BLaER1 (cell line): Measurements from ENCODE around the gene OR12D3.

Experiments used
- H3K27ac ChIP-seq: shearing (Covaris generic); formaldehyde crosslinking; 2 replicates; pipeline ENCODE4 v1.8.1; 2022
- H3K27me3 ChIP-seq: shearing (Covaris generic); formaldehyde crosslinking; 2 replicates; pipeline ENCODE4 v1.8.1; 2022
- H3K36me3 ChIP-seq: shearing (Covaris generic); formaldehyde crosslinking; 2 replicates; pipeline ENCODE4 v1.8.1; 2022
- H3K4me1 ChIP-seq: shearing (Covaris generic); formaldehyde crosslinking; 2 replicates; pipeline ENCODE4 v1.8.1; 2022
- H3K4me2 ChIP-seq: shearing (Covaris generic); formaldehyde crosslinking; 2 replicates; pipeline ENCODE4 v1.8.1; 2022
- H3K4me3 ChIP-seq: shearing (Covaris generic); formaldehyde crosslinking; 2 replicates; pipeline ENCODE4 v1.8.1; 2022
- H3K9ac ChIP-seq: shearing (Covaris generic); formaldehyde crosslinking; 2 replicates; pipeline ENCODE4 v1.8.1; 2022
- H3K9me3 ChIP-seq: shearing (Covaris generic); formaldehyde crosslinking; 2 replicates; pipeline ENCODE4 v1.8.1; 2022
- H4K20me1 ChIP-seq: shearing (Covaris generic); formaldehyde crosslinking; 2 replicates; pipeline ENCODE4 v1.8.1; 2022
- Cebpa-rat ChIP-seq: shearing (Covaris generic); IDR thresholded peaks from 2 replicates; pipeline ENCODE4 v1.8.1; 2022

OR12D3 gene

GRCh38 chr6:29375191-29375590, at the start of gene OR12D3:
TSS of gene OR12D3 (minus strand) at chr6:29375291. CDS start at chr6:29375287, 4 bp downstream.
- Histone ChIP-seq H3K9me3 (no peaks in the 10 kb centered on the region), H3K9ac (no peak within 1 kb of the TSS), H3K27ac (no peak within 1 kb of the TSS), H3K4me2 (no peak within 1 kb of the TSS), H3K4me1 (no peaks in the 10 kb centered on the region), H3K36me3 (no peaks in the 10 kb centered on the region), H4K20me1 (no peaks in the 10 kb centered on the region), H3K27me3 (no peaks in the 10 kb centered on the region), H3K4me3 (no peak within 1 kb of the TSS)
- no peak for TF ChIP-seq Cebpa-rat

- H4K20me1 ChIP-seq = no peaks in the 10 kb centered on the region
- H3K4me1 ChIP-seq = no peaks in the 10 kb centered on the region
- H3K9me3 ChIP-seq = no peaks in the 10 kb centered on the region
- H3K27me3 ChIP-seq = no peaks in the 10 kb centered on the region
- H3K4me3 ChIP-seq = no peak overlapping the region
- H3K27ac ChIP-seq = no peak overlapping the region
- H3K9ac ChIP-seq = no peak overlapping the region
- no peaks in the 10 kb centered on the region for H3K36me3 ChIP-seq
- no peak for TF ChIP-seq Cebpa-rat
- H3K4me2 ChIP-seq = no peak overlapping the region
Measured at GRCh38 chr6:29424575-29424974, 49.5 kb upstream of the OR12D3 start.

- Histone ChIP-seq H4K20me1 (no peaks in the 10 kb centered on the region), H3K27ac (no peak overlapping the region), H3K9ac (no peak overlapping the region), H3K4me1 (no peaks in the 10 kb centered on the region), H3K36me3 (no peaks in the 10 kb centered on the region), H3K27me3 (no peaks in the 10 kb centered on the region), H3K4me2 (no peak overlapping the region), H3K9me3 (no peaks in the 10 kb centered on the region), H3K4me3 (no peak overlapping the region)
- no peak for TF ChIP-seq Cebpa-rat
Measured at GRCh38 chr6:29424168-29424567, 49.1 kb upstream of the OR12D3 start.

GRCh38 chr6:29419516-29419915, 44.4 kb upstream of the OR12D3 start:
- no peak for TF ChIP-seq Cebpa-rat
- Histone ChIP-seq H3K27me3 (no peaks in the 10 kb centered on the region), H3K36me3 (no peaks in the 10 kb centered on the region), H3K4me3 (no peak overlapping the region), H3K4me2 (no peak overlapping the region), H3K4me1 (no peaks in the 10 kb centered on the region), H4K20me1 (no peaks in the 10 kb centered on the region), H3K27ac (no peak overlapping the region), H3K9ac (no peak overlapping the region), H3K9me3 (no peaks in the 10 kb centered on the region)

- peaks cover 27% of the 10 kb centered on the region for H3K9me3 ChIP-seq
- H3K4me1 ChIP-seq = no peaks in the 10 kb centered on the region
- no peak within 1 kb of the TSS for H3K9ac ChIP-seq
- H3K4me2 ChIP-seq = no peak within 1 kb of the TSS
- no peaks in the 10 kb centered on the region for H4K20me1 ChIP-seq
- H3K27me3 ChIP-seq = no peaks in the 10 kb centered on the region
- TF ChIP-seq Cebpa-rat = no peak
- H3K27ac ChIP-seq = no peak within 1 kb of the TSS
- no peak within 1 kb of the TSS for H3K4me3 ChIP-seq
- no peaks in the 10 kb centered on the region for H3K36me3 ChIP-seq
Measured at GRCh38 chr6:29414588-29414987, 39.5 kb upstream of the OR12D3 start, which contains the start of gene OR12D1. TSS of gene OR12D1 (plus strand) at chr6:29414928.

- no peak overlapping the region for H3K27ac ChIP-seq
- no peak for TF ChIP-seq Cebpa-rat
Measured at GRCh38 chr6:29403801-29404200, 28.7 kb upstream of the OR12D3 start.

GRCh38 chr6:29399525-29399924, 24.4 kb upstream of the OR12D3 start:
- no peaks in the 10 kb centered on the region for H4K20me1 ChIP-seq
- H3K9me3 ChIP-seq = no peaks in the 10 kb centered on the region
- H3K4me2 ChIP-seq = no peak overlapping the region
- no peaks in the 10 kb centered on the region for H3K4me1 ChIP-seq
- no peak overlapping the region for H3K4me3 ChIP-seq
- no peak overlapping the region for H3K27ac ChIP-seq
- no peaks in the 10 kb centered on the region for H3K27me3 ChIP-seq
- no peak for TF ChIP-seq Cebpa-rat
- no peaks in the 10 kb centered on the region for H3K36me3 ChIP-seq
- H3K9ac ChIP-seq = no peak overlapping the region

More at GRCh38 chr6:29403801-29404200, 28.7 kb upstream of the OR12D3 start:
- Histone ChIP-seq H3K4me3 (no peak overlapping the region), H3K27me3 (no peaks in the 10 kb centered on the region), H3K9ac (no peak overlapping the region), H3K4me1 (no peaks in the 10 kb centered on the region), H3K4me2 (no peak overlapping the region), H4K20me1 (no peaks in the 10 kb centered on the region), H3K36me3 (no peaks in the 10 kb centered on the region), H3K9me3 (no peaks in the 10 kb centered on the region)

- TF ChIP-seq Cebpa-rat = no peak
- no peaks in the 10 kb centered on the region for H3K27me3 ChIP-seq
- no peak within 1 kb of the TSS for H3K4me3 ChIP-seq
- no peaks in the 10 kb centered on the region for H3K4me1 ChIP-seq
- H3K27ac ChIP-seq = no peak within 1 kb of the TSS
- H4K20me1 ChIP-seq = no peaks in the 10 kb centered on the region
- no peak within 1 kb of the TSS for H3K9ac ChIP-seq
- no peaks in the 10 kb centered on the region for H3K9me3 ChIP-seq
- no peaks in the 10 kb centered on the region for H3K36me3 ChIP-seq
- no peak within 1 kb of the TSS for H3K4me2 ChIP-seq
Measured at GRCh38 chr6:29395331-29395730, 20.2 kb upstream of the OR12D3 start, which contains the start of gene OR12D2. TSS of gene OR12D2 (plus strand) at chr6:29395631. CDS start at chr6:29396700, 1,069 bp downstream.

- no peaks in the 10 kb centered on the region for H4K20me1 ChIP-seq
- H3K4me3 ChIP-seq = no peak overlapping the region
- H3K36me3 ChIP-seq = no peaks in the 10 kb centered on the region
- H3K9ac ChIP-seq = no peak overlapping the region
- no peak overlapping the region for H3K4me2 ChIP-seq
- no peaks in the 10 kb centered on the region for H3K27me3 ChIP-seq
- no peaks in the 10 kb centered on the region for H3K4me1 ChIP-seq
- no peak overlapping the region for H3K27ac ChIP-seq
- no peaks in the 10 kb centered on the region for H3K9me3 ChIP-seq
- TF ChIP-seq Cebpa-rat = no peak
Measured at GRCh38 chr6:29388533-29388932, 13.4 kb upstream of the OR12D3 start.

- Histone ChIP-seq H3K9me3 (no peaks in the 10 kb centered on the region), H3K36me3 (no peaks in the 10 kb centered on the region)
- TF ChIP-seq Cebpa-rat = no peak
Measured at GRCh38 chr6:29376003-29376402, 912 bp upstream of the OR12D3 start.

GRCh38 chr6:29368765-29369164, 6.3 kb downstream of the OR12D3 start, which contains the start of gene OR5V1:
TSS of gene OR5V1 (minus strand) at chr6:29368865. CDS start at chr6:29356195, 12,670 bp downstream.
- Histone ChIP-seq H3K4me1 (no peaks in the 10 kb centered on the region), H3K9me3 (no peaks in the 10 kb centered on the region), H3K9ac (no peak within 1 kb of the TSS), H4K20me1 (no peaks in the 10 kb centered on the region), H3K4me3 (no peak within 1 kb of the TSS), H3K27me3 (no peaks in the 10 kb centered on the region), H3K27ac (no peak within 1 kb of the TSS), H3K36me3 (no peaks in the 10 kb centered on the region), H3K4me2 (no peak within 1 kb of the TSS)
- no peak for TF ChIP-seq Cebpa-rat

More at GRCh38 chr6:29376003-29376402, 912 bp upstream of the OR12D3 start:
- Histone ChIP-seq H3K4me3 (no peak overlapping the region), H3K4me1 (no peaks in the 10 kb centered on the region), H3K4me2 (no peak overlapping the region), H3K9ac (no peak overlapping the region), H3K27me3 (no peaks in the 10 kb centered on the region), H3K27ac (no peak overlapping the region), H4K20me1 (no peaks in the 10 kb centered on the region)
